Measurements from ENCODE around the gene CSRNP3.

CSRNP3 gene

DNA sequence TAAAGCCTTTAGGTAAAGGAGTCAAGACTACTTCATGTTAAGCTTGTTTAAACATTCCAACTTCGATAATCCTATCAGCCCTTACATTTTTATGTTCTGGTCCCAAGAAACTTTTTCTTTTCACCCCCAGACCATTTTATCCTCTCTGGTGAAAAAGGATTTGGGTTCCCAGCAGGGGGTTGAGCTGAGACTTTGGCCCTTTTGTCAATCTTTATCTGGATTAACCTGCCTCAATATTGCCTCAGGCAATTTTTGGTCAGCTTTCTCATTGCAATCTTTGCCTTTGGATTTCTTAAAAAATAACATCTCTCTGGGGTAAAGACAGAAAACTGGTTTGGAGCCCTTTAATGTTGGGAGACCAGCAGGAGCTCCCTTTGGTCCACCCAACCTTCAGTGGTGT is 33.9 kb upstream of the CSRNP3 start:
- Histone ChIP-seq H4K20me1 (no peaks in the 10 kb centered on the region), H3K36me3 (no peaks in the 10 kb centered on the region), H3K9ac (no peak overlapping the region), H3K27ac (no peak overlapping the region), H3K4me3 (no peak overlapping the region), H3K4me2 (peak overlapping the region; percentile 76), H3K4me1 (peaks cover 42% of the 10 kb centered on the region), H3K27me3 (no peaks in the 10 kb centered on the region), H3K9me3 (no peaks in the 10 kb centered on the region)
- no peak for TF ChIP-seq Cebpa-rat (IDR thresholded peaks at IDR 0.05)

DNA sequence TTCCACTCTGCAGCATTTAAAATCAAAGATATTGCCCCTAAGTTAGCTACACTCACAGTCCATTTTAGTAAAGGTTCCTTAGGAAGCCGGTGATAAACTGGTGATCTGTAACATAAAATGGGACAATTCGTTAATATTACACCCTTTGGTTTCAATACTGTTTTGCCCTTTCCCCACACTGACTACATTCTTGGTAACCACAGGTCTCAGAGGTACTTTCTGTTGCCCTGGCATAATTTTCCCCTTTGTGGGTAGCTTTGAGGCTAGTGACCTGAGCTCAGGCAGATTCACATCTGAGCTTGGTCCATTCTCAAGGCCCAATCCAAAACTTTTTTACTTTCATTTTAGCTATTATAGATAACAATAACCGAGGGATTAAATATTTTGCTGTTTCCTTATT is 32.9 kb upstream of the CSRNP3 start:
- Histone ChIP-seq H3K4me1 (peaks cover 48% of the 10 kb centered on the region), H3K9ac (no peak overlapping the region), H4K20me1 (no peaks in the 10 kb centered on the region), H3K36me3 (no peaks in the 10 kb centered on the region), H3K4me3 (peak overlapping the region; percentile 29; the same call in 1 of the 2 replicates), H3K4me2 (peak overlapping the region; percentile 76), H3K9me3 (no peaks in the 10 kb centered on the region), H3K27ac (no peak overlapping the region), H3K27me3 (no peaks in the 10 kb centered on the region)
- no peak for TF ChIP-seq Cebpa-rat (IDR thresholded peaks at IDR 0.05)

GRCh38 chr2:165440367-165440766 is 29.1 kb upstream of the CSRNP3 start:
- no peak overlapping the region for H3K27ac ChIP-seq
- peak overlapping the region; percentile 21; the same call in 1 of the 2 replicates for H3K4me2 ChIP-seq
- no peaks in the 10 kb centered on the region for H4K20me1 ChIP-seq
- H3K9ac ChIP-seq, result no peak overlapping the region
- H3K9me3 ChIP-seq, result peaks cover 10% of the 10 kb centered on the region; the same call in 1 of the 2 replicates
- H3K27me3 ChIP-seq, result no peaks in the 10 kb centered on the region
- no peak overlapping the region for H3K4me3 ChIP-seq
- no peak for TF ChIP-seq Cebpa-rat (IDR thresholded peaks at IDR 0.05)
- no peaks in the 10 kb centered on the region for H3K36me3 ChIP-seq
- peaks cover 70% of the 10 kb centered on the region for H3K4me1 ChIP-seq

DNA sequence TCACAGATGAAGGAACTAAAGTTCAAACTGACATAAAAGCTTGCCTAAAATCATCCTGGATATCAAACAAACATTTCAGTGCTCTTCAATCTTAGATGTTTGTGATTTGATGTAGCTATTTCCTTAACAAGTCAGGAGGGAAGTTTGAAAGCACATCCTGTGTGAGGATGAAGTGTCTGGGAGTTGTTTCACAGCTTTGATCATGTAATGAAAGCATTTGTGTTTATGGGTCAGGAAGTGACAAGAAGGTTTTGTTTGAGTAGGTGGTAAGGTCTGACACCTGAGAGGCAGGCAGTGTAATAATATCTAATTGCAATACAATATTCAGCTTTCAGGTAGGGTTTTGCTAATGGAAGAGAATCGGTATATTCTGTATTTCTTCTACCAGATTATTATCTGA is 26.0 kb upstream of the CSRNP3 start:
- no peak overlapping the region for H3K4me3 ChIP-seq
- peaks cover 18% of the 10 kb centered on the region for H3K9me3 ChIP-seq
- no peak overlapping the region for H3K9ac ChIP-seq
- peaks cover 43% of the 10 kb centered on the region for H3K4me1 ChIP-seq
- H3K4me2 ChIP-seq, result peak overlapping the region; percentile 29
- no peaks in the 10 kb centered on the region for H3K27me3 ChIP-seq
- H3K27ac ChIP-seq, result no peak overlapping the region
- no peaks in the 10 kb centered on the region for H3K36me3 ChIP-seq
- no peak for TF ChIP-seq Cebpa-rat (IDR thresholded peaks at IDR 0.05)
- H4K20me1 ChIP-seq, result no peaks in the 10 kb centered on the region

DNA sequence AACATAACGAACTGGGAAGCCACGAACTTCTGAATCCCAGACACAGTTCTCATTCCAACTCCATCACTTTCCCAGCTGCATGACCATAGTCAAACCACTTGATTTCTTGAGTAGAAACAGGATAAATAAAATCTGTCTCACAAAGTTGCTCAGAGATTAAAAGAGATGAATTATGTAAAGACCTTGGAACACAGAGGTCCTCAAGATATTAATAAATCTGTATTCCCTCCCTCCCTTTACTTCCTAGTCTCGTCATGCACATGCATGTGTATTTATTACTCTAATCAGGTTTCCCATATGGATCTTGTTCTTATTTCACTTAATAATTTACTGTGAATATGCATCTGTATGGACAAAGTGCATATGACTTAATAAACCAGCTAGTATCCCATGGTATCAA is 21.1 kb upstream of the CSRNP3 start:
- Histone ChIP-seq H4K20me1 (no peaks in the 10 kb centered on the region), H3K4me1 (peaks cover 16% of the 10 kb centered on the region), H3K27me3 (no peaks in the 10 kb centered on the region), H3K27ac (no peak overlapping the region), H3K9me3 (peaks cover 18% of the 10 kb centered on the region), H3K4me3 (no peak overlapping the region), H3K9ac (no peak overlapping the region), H3K36me3 (no peaks in the 10 kb centered on the region), H3K4me2 (no peak overlapping the region)
- TF ChIP-seq Cebpa-rat (IDR thresholded peaks at IDR 0.05), result no peak

DNA sequence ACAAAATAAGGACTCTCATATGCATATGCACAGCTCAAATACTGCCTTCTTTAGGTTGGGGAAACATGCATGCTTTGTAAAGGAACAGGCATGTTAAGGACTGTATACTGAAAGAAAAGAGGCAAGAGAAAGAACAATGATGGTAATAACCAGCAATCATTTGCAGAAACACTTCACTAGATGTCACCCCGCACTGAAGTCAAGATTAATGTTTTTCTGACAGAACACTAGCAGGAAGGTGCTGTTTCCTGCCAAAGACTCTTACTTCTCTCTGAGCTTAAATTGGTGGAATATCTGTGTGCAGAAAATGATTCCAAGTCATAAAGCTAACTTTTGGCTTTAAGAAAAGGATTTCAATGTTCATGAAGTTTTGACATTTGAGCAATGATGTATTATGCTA is 19.3 kb upstream of the CSRNP3 start:
- H3K4me3 ChIP-seq, result no peak overlapping the region
- TF ChIP-seq Cebpa-rat (IDR thresholded peaks at IDR 0.05), result no peak

GRCh38 chr2:165452327-165452726 is 17.2 kb upstream of the CSRNP3 start:
- H4K20me1 ChIP-seq, result no peaks in the 10 kb centered on the region
- H3K4me2 ChIP-seq, result no peak overlapping the region
- no peaks in the 10 kb centered on the region; the same call in 1 of the 2 replicates for H3K9me3 ChIP-seq
- H3K27ac ChIP-seq, result no peak overlapping the region
- H3K9ac ChIP-seq, result no peak overlapping the region
- H3K36me3 ChIP-seq, result no peaks in the 10 kb centered on the region
- H3K4me3 ChIP-seq, result no peak overlapping the region
- no peaks in the 10 kb centered on the region for H3K27me3 ChIP-seq
- no peak for TF ChIP-seq Cebpa-rat (IDR thresholded peaks at IDR 0.05)
- H3K4me1 ChIP-seq, result peaks cover 8% of the 10 kb centered on the region

More for the DNA sequence above, 19.3 kb upstream of the CSRNP3 start:
- H3K9ac ChIP-seq, result no peak overlapping the region
- no peaks in the 10 kb centered on the region for H3K27me3 ChIP-seq
- H3K4me1 ChIP-seq, result peaks cover 4% of the 10 kb centered on the region; the same call in 1 of the 2 replicates
- no peaks in the 10 kb centered on the region for H3K36me3 ChIP-seq
- H3K27ac ChIP-seq, result no peak overlapping the region
- H4K20me1 ChIP-seq, result no peaks in the 10 kb centered on the region
- no peak overlapping the region for H3K4me2 ChIP-seq
- peaks cover 9% of the 10 kb centered on the region for H3K9me3 ChIP-seq

DNA sequence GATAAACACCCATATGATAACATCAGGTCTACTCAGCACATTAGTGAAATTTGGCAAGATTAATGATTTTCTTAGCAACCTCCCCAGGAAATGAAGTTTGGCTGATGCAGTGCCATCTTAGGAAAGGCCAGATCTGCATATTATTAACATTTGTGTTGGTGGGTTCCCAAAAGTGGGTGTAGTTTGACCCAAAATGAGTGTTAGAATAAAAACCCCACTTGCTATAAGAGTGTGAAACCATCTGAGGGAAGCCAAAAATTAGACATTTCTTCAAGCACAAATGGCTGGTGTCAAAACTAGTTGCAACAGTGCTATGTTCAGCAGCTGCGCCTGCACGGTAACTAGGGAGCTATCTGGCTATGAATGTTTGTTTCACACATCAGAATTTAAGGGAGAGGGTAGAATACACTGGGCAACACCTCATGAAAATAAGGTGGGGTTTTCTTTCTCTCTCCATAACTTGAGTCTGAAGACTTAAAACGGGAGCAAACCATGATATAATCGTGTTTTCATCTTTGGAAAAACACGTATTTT is 15.9 kb upstream of the CSRNP3 start:
- Histone ChIP-seq H3K4me2 (no peak overlapping the region), H3K36me3 (no peaks in the 10 kb centered on the region), H3K9me3 (no peaks in the 10 kb centered on the region; the same call in 1 of the 2 replicates), H3K4me1 (peaks cover 8% of the 10 kb centered on the region), H3K27ac (no peak overlapping the region), H3K27me3 (no peaks in the 10 kb centered on the region), H3K4me3 (no peak overlapping the region), H4K20me1 (no peaks in the 10 kb centered on the region), H3K9ac (no peak overlapping the region)
- TF ChIP-seq Cebpa-rat (IDR thresholded peaks at IDR 0.05), result no peak

DNA sequence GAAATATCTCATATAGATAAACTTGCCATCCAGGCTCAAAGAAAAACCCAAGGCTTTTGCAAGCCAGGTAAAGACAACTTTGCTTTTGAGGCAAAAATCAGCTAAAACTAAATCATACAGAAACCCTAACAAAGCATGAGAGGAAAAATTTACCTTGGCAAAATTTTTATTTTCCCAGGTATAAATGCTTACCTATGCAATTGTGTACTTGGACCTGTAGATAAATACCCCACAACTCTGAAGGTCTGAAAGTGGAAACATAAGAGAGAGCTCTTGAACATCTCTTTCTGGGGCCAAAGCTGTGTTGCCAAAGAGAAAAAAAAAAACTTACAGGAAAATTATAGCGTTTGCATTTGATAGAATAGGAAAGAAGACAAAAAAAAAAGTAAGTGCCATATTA is 14.6 kb upstream of the CSRNP3 start:
- TF ChIP-seq Cebpa-rat (IDR thresholded peaks at IDR 0.05), result no peak
- Histone ChIP-seq H3K27ac (no peak overlapping the region), H3K9me3 (no peaks in the 10 kb centered on the region; the same call in 1 of the 2 replicates), H3K36me3 (no peaks in the 10 kb centered on the region), H3K4me1 (peaks cover 7% of the 10 kb centered on the region), H4K20me1 (no peaks in the 10 kb centered on the region), H3K4me2 (no peak overlapping the region), H3K4me3 (no peak overlapping the region), H3K27me3 (no peaks in the 10 kb centered on the region), H3K9ac (no peak overlapping the region)

GRCh38 chr2:165456027-165456426 is 13.5 kb upstream of the CSRNP3 start:
- no peaks in the 10 kb centered on the region for H4K20me1 ChIP-seq
- H3K9ac ChIP-seq, result no peak overlapping the region
- H3K27ac ChIP-seq, result no peak overlapping the region
- H3K4me3 ChIP-seq, result no peak overlapping the region
- H3K36me3 ChIP-seq, result no peaks in the 10 kb centered on the region
- TF ChIP-seq Cebpa-rat (IDR thresholded peaks at IDR 0.05), result no peak
- peaks cover 4% of the 10 kb centered on the region; the same call in 1 of the 2 replicates for H3K4me1 ChIP-seq
- H3K27me3 ChIP-seq, result no peaks in the 10 kb centered on the region
- no peak overlapping the region for H3K4me2 ChIP-seq
- no peaks in the 10 kb centered on the region; the same call in 1 of the 2 replicates for H3K9me3 ChIP-seq

DNA sequence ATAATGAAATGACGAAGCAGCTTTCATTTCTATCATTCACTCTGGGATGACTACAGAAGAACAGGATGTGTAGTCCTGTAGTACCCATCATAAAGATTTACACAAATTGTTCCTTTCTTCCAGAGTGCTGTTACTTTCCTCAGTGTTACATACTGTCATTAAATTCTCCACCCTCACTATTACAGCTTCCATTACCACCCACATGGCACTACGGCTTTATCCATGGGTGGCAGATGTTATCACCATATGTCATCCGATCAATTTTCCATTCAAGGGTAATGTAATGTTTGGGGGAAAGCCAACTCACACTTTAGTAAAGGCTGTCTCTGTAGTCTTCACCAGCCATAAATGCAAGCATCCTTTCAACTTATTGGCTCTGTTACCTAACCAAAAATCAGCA is 7.1 kb upstream of the CSRNP3 start:
- H3K9ac ChIP-seq, result no peak overlapping the region
- no peak overlapping the region for H3K4me2 ChIP-seq
- TF ChIP-seq Cebpa-rat (IDR thresholded peaks at IDR 0.05), result no peak
- no peaks in the 10 kb centered on the region for H3K9me3 ChIP-seq
- no peaks in the 10 kb centered on the region for H3K36me3 ChIP-seq
- no peak overlapping the region for H3K27ac ChIP-seq
- H3K27me3 ChIP-seq, result no peaks in the 10 kb centered on the region
- no peaks in the 10 kb centered on the region for H3K4me1 ChIP-seq
- H3K4me3 ChIP-seq, result no peak overlapping the region
- H4K20me1 ChIP-seq, result no peaks in the 10 kb centered on the region

Data from BLaER1 (cell line).